Urinary bladder (tissue), 4 donors: Measurements from ENCODE around the gene KISS1R. TPM values are rescaled to one million over a fixed set of nuclear protein-coding genes. Genes with fewer than 3 reads are reported as not detected.
"Not testable (repeated sequence)": the region's sequence is repeated elsewhere in the genome, so short reads cannot be mapped to it uniquely, and the experiment has no call there.

Source experiments
- DNase-seq: peaks from one replicate; pipeline ENCODE4 v3.0.0-alpha.2; 2015; ENCODE audit errors: extremely low spot score
- H3K27ac ChIP-seq: one replicate; pipeline ENCODE4 v1.5.1; 2013; ENCODE audit warnings: low read depth, mild to moderate bottlenecking, moderate library complexity
- H3K36me3 ChIP-seq: one replicate; pipeline ENCODE4 v1.6.1; 2013; ENCODE audit warnings: mild to moderate bottlenecking, moderate library complexity; ENCODE audit not compliant: insufficient read depth
- H3K4me1 ChIP-seq: one replicate; pipeline ENCODE4 v1.6.1; 2013; ENCODE audit warnings: mild to moderate bottlenecking, moderate library complexity; ENCODE audit not compliant: insufficient read depth
- H3K4me3 ChIP-seq: one replicate; pipeline ENCODE4 v1.5.1; 2013; ENCODE audit warnings: low read depth, low read length
- WGBS: extraction: QIAGEN DNeasy Blood & Tissue Kit; methylation state at CpG from one replicate; pipeline ENCODE4 v1.1.7; 2013; 5-methylcytosine and 5-hydroxymethylcytosine counted together
- polyA plus RNA-seq: library from polyadenylated mRNA; stranded (reverse); fragments of 200-250 nt; gene quantifications from one replicate; pipeline ENCODE4 v1.2.3, GENCODE V29; 2013
- total RNA-seq: library from RNA; depleted of rRNA; stranded (reverse); fragments of >200 nt; gene quantifications from one replicate; pipeline ENCODE4 v1.2.3, GENCODE V29; 2014
- donor health status: healthy with polysubstance abuse.
- donor health status: healthy.

KISS1R gene
- total and polyA plus RNA-seq, 2 donors, result 0.28 TPM; not detected in 1

GRCh38 chr19:957578-957977 lies 40.4 kb downstream of the KISS1R start:
- H3K4me3 ChIP-seq, H3K4me1 ChIP-seq, DNase-seq, H3K36me3 ChIP-seq, H3K27ac ChIP-seq: not testable (repeated sequence)
- 95% methylated on average over 9 of the region's 9 CpGs for WGBS

DNA sequence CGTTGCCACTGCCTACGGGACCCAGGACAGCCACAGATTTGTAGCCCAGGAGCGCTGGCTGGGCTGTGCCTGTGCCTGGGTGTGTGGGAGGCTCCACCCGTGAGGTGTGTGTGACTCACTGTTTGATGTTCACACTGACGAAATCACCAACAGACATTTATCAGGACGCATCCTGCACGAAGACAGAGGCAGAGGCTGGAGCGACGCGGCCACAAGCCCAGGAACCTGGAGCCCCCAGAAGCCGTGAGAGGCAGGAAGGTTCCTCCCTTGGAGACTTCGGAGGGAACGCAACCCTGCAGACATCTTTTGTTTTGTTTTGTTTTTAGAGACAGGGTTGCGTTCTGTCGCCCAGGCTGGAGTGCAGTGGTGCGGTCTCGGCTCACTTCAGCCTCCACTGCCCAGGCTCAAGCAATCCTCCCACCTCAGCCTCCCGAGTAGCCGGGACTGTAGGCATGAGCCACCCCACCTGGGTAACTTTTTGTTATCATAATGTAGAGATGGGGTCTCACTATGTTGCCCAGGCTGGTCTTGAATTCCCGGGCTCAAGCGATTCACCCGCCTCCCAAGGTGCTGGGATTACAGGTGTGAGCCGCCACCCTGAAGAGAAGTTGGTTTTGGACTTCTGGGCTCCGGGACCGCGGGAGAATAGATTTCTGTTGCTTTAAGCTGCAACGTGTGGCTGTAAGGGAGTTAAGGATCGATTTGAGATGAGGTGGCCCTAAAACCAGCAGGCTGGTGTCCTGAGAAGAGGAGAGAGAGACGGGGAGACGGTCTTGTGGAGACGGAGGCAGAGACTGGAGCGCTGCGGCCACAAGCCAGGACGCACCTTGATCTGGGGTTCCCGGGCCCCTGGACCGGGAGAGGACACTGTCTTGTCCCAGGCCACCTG lies 42.1 kb downstream of the KISS1R start:
- 88% methylated on average over 36 of the region's 36 CpGs for WGBS
- Histone ChIP-seq H3K4me1 (no peaks in the 10 kb centered on the region), H3K27ac (no peak overlapping the region), H3K4me3 (no peak overlapping the region), H3K36me3 (no peaks in the 10 kb centered on the region)
- DNase-seq, result no peak

- no peak for DNase-seq
- Histone ChIP-seq H3K4me3 (no peak overlapping the region), H3K36me3 (no peaks in the 10 kb centered on the region), H3K27ac (no peak overlapping the region), H3K4me1 (no peaks in the 10 kb centered on the region)
- WGBS, result 75% methylated on average over 12 of the region's 12 CpGs
These were observed 42.9 kb downstream of the KISS1R start for GRCh38 chr19:960020-960419.

DNA sequence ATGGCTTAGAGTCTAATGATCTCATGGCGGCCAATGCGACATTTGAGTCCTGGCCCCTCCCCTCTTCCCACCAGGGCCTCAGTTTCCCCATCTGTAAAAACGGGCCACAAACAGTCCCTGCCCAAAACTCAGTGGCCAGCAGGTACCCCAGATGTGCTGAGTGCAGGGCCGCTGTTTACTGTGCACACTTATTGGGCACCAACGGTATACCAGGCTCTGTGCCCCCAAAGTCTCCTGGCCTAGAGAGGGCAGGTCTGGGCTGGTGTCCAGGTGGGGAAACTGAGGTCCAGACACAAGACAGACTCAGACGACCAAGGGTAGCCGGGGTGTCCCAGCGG lies 43.4 kb downstream of the KISS1R start:
- 73% methylated on average over 8 of the region's 8 CpGs for WGBS

DNA sequence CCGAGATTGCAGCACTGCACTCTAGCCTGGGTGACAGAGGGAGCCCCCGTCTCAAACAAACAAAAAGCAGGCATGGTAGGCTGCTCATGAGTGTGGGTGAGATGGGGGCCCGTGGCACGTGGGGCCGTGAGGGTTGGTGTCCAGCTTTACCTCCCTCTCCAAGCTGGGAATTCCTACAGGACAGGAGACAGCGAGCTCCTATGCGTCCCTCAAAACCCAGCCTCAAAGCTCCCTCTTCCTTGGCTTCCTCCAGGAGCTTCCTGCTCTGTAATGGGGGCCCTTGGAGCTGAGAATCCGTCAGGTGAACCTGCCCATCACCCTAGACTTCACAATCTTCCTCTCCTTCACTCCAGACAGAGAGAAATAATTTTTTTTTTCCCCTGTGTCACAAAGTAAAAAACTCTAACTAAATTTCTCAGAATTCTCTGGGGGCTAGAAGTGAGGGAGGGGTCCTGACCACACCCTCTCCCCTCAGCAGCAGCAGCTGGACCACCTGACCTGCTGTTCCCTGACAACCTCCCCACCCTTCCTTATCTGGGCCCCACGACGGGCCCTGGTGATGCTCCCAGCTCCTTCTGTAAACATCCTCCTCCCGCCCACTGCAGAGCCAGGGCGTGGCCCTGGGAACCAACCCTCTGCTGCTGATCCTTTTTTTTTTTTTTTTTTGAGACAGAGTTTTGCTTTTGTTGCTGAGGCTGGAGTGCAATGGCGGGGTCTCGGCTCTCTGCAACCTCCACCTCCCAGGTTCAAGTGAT lies 44.9 kb downstream of the KISS1R start:
- Histone ChIP-seq H3K36me3 (no peaks in the 10 kb centered on the region), H3K27ac (no peak overlapping the region), H3K4me1 (no peaks in the 10 kb centered on the region), H3K4me3 (no peak overlapping the region)
- 61% methylated on average over 14 of the region's 14 CpGs for WGBS
- no peak for DNase-seq

More for the DNA sequence above, 43.4 kb downstream of the KISS1R start:
- no peaks in the 10 kb centered on the region for H3K4me1 ChIP-seq
- no peaks in the 10 kb centered on the region for H3K36me3 ChIP-seq
- no peak overlapping the region for H3K4me3 ChIP-seq
- no peak for DNase-seq
- no peak overlapping the region for H3K27ac ChIP-seq

- Histone ChIP-seq H3K4me3 (no peak overlapping the region), H3K4me1 (no peaks in the 10 kb centered on the region), H3K27ac (no peak overlapping the region), H3K36me3 (no peaks in the 10 kb centered on the region)
- no peak for DNase-seq
- 78% methylated on average over 31 of the region's 31 CpGs for WGBS
These were observed 45.7 kb downstream of the KISS1R start for GRCh38 chr19:962683-963400.

GRCh38 chr19:963486-963951 lies 46.4 kb downstream of the KISS1R start:
- H3K4me1 ChIP-seq, result no peaks in the 10 kb centered on the region
- no peak overlapping the region for H3K27ac ChIP-seq
- no peaks in the 10 kb centered on the region for H3K36me3 ChIP-seq
- DNase-seq, result no peak
- no peak overlapping the region for H3K4me3 ChIP-seq
- whole genome bisulfite sequencing, result 81% methylated on average over 11 of the region's 11 CpGs

GRCh38 chr19:964116-964520 lies 47.0 kb downstream of the KISS1R start:
- H3K36me3 ChIP-seq, result no peaks in the 10 kb centered on the region
- no peak overlapping the region for H3K4me3 ChIP-seq
- no peak overlapping the region for H3K27ac ChIP-seq
- WGBS, result 94% methylated on average over 16 of the region's 16 CpGs
- H3K4me1 ChIP-seq, result no peaks in the 10 kb centered on the region
- no peak for DNase-seq

GRCh38 chr19:964761-965694 lies 47.9 kb downstream of the KISS1R start:
- Histone ChIP-seq H3K36me3 (no peaks in the 10 kb centered on the region), H3K27ac (no peak overlapping the region), H3K4me1 (no peaks in the 10 kb centered on the region), H3K4me3 (no peak overlapping the region)
- no peak for DNase-seq
- 97% methylated on average over 19 of the region's 19 CpGs for WGBS

- 93% methylated on average over 17 of the region's 17 CpGs for WGBS
- Histone ChIP-seq H3K27ac (no peak overlapping the region), H3K36me3 (no peaks in the 10 kb centered on the region), H3K4me3 (no peak overlapping the region), H3K4me1 (no peaks in the 10 kb centered on the region)
- no peak for DNase-seq
These were observed 49.5 kb downstream of the KISS1R start for GRCh38 chr19:966485-967088.
